ENCODE data around the gene ARRDC2.

ARRDC2 gene

GRCh38 chr19:18057557-18057956 lies 49.6 kb downstream of the ARRDC2 start:
- no peak for FAIRE-seq

GRCh38 chr19:18058208-18059009 lies 50.4 kb downstream of the ARRDC2 start:
- FAIRE-seq (peak; percentile 42), DNase-seq (ENCODE audit: low spot score) (peak; percentile 77)

More at GRCh38 chr19:18057557-18057956, 49.6 kb downstream of the ARRDC2 start:
- no peak for DNase-seq (ENCODE audit: low spot score)

- DNase-seq (ENCODE audit: low spot score) = no peak
- FAIRE-seq = no peak
Observed at GRCh38 chr19:18059297-18059696, 51.3 kb downstream of the ARRDC2 start.

GRCh38 chr19:18059902-18060301 lies 51.9 kb downstream of the ARRDC2 start:
- FAIRE-seq = no peak
- no peak for DNase-seq (ENCODE audit: low spot score)

- FAIRE-seq (no peak), DNase-seq (ENCODE audit: low spot score) (no peak)
Observed at GRCh38 chr19:18060472-18060871, 52.5 kb downstream of the ARRDC2 start.

- DNase-seq (ENCODE audit: low spot score) = no peak
- FAIRE-seq = no peak
Observed at GRCh38 chr19:18062028-18062427, 54.1 kb downstream of the ARRDC2 start.

GRCh38 chr19:18063463-18063862 lies 55.5 kb downstream of the ARRDC2 start:
- FAIRE-seq = no peak
- no peak for DNase-seq (ENCODE audit: low spot score)
